ENCODE results near the gene TNS1. TPM values are rescaled to one million over a fixed set of nuclear protein-coding genes. Genes with fewer than 3 reads are reported as not detected.

The TNS1 gene
- total RNA-seq, 1 donor: 116 TPM

DNA sequence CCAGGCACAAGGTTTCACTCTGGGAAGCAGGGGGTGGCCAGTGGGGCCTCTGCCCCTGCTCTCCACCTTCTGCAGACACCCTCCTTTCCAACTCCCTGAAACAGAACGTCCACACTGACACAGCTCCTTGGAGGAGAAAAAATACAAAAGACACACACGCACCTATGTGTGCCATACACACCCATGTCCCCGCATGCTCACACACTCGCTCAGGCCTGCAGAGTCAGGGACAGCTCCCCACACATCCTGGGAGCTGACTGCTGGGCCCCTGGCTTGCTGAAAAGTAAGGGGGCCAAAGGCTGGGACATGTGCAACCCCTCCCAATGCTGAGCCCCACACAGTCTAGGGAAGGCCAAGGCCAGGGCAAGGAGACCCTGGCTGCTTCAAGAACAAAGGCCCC, 200.5 kb downstream of the TNS1 start:
- no peak for DNase-seq (ENCODE audit: low read depth)
- TF ChIP-seq, protein P1, sequence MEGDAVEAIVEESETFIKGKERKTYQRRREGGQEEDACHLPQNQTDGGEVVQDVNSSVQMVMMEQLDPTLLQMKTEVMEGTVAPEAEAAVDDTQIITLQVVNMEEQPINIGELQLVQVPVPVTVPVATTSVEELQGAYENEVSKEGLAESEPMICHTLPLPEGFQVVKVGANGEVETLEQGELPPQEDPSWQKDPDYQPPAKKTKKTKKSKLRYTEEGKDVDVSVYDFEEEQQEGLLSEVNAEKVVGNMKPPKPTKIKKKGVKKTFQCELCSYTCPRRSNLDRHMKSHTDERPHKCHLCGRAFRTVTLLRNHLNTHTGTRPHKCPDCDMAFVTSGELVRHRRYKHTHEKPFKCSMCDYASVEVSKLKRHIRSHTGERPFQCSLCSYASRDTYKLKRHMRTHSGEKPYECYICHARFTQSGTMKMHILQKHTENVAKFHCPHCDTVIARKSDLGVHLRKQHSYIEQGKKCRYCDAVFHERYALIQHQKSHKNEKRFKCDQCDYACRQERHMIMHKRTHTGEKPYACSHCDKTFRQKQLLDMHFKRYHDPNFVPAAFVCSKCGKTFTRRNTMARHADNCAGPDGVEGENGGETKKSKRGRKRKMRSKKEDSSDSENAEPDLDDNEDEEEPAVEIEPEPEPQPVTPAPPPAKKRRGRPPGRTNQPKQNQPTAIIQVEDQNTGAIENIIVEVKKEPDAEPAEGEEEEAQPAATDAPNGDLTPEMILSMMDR (IDR thresholded peaks at IDR 0.05; ENCODE audit: insufficient read depth, low read length): no peak
- no peak overlapping the region for H3K4me3 ChIP-seq (ENCODE audit: low read depth, low read length)

DNA sequence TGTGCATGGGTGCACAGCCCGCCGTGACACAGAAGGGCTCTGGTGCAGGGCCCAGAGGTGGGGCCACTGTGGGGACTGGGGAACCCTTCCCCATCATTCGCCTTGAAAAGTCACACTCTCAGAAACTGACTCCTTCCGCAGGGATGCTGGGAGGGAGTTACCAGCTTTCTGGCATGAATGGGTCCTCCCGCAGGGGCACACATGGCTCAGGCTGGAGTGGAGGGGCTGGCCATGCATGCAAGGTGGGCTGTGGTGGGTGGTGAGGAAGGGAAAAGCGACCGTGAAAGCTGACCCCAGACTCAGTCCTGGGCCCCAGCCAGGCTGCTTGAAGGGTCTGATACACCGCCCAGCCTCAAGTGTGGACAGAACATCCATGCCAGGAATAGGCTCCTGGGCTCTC, 201.1 kb downstream of the TNS1 start:
- no peak for DNase-seq (ENCODE audit: low read depth)
- no peak overlapping the region for H3K4me3 ChIP-seq (ENCODE audit: low read depth, low read length)
- TF ChIP-seq, protein P1 (IDR thresholded peaks at IDR 0.05; ENCODE audit: insufficient read depth, low read length): no peak

DNA sequence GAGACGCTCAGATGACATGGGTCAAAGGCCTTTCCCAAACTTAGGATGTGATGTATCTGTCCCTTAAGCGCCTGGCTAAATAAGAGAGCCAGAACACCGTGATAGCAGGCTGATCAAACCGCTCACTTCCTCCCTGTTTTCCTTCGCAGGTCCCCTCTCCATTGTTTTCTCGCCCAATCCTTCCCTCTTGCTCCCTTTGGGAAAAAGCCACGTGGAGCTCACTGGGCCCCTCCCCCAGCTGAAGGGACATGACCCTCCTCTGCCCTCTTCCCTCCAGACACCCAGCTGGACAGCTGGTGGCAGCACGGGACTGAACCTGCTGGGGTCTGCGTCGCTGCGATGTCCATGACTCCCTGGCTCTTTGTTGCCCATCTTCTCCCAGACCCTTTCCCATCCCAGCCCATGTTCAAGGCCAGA, 201.7 kb downstream of the TNS1 start:
- DNase-seq (ENCODE audit: low read depth): no peak
- no peak overlapping the region for H3K4me3 ChIP-seq (ENCODE audit: low read depth, low read length)
- TF ChIP-seq, protein P1 (IDR thresholded peaks at IDR 0.05; ENCODE audit: insufficient read depth, low read length): no peak

DNA sequence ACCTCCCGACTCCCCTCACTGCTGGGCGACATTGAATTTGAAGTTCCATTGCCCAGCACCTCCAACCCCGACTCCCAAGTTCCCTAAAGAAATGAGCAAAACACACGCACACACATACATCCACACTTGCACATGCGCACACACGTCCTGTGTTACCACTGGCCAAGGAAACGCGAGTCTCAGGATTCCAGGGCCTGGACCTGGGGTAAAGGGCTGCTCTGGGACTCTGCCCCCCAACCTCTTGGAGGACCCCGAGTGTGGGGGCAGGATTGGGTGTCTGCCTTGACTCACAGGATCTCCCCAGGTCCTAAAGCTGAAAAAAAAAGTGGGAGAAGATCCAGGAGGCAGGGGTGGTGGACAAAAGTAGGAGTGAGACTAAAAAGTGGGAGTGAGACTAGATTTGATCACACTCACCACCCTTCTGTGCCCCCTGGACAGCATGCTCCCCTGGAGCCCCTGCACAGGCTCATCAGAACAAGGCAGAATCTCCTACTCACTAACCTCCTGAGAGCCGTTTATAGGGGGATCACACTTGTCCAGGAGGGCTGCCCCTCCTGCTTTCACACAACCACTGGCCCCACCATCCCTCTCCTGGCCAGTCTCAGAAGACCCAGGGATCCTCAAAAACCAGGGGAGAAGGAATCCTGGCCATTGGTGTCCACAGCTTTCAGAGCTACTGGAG, 202.2 kb downstream of the TNS1 start:
- no peak overlapping the region for H3K4me3 ChIP-seq (ENCODE audit: low read depth, low read length)
- DNase-seq (ENCODE audit: low read depth): no peak
- TF ChIP-seq, protein P1 (IDR thresholded peaks at IDR 0.05; ENCODE audit: insufficient read depth, low read length): no peak

DNA sequence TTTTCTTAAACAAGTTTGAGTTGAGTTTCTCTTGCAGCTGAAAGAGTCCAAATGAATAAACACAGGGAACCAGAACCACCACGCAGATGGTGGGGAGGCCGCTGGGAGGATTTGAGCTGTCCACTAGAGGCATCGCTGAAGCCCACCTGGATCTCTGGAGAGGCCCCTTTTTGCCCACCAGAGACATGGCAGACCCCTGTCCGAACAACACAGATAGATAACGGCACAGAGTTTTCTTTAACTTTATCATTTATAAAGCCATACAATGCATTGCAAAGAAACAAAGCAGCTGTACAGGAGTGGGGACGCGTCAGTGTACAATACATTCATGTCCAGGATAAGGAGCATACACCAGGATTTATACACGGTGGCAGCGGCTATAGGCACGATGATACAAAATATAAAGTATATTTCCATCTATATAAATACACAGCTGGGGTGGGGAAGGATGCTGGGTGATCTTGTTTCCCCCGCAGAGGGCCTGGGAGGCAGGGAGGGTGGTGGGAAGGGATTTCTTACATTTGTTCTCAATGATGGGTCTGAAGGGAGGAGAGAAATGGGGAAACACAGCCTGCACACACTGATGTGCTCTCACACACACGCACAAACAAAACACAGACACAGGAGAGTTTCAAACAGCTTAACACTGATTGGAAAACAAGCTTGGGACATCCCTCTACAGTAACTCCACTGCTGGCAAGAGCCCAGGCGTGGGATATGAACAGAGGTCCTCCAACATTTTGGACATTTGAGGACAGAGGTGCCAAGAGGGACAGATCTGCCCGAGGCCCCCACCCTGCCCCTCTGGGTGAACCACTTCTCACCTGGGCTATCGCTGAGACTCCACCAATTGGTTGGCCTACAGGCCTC, 203.0 kb downstream of the TNS1 start:
- TF ChIP-seq, protein P1 (IDR thresholded peaks at IDR 0.05; ENCODE audit: insufficient read depth, low read length): no peak
- no peak for DNase-seq (ENCODE audit: low read depth)

DNA sequence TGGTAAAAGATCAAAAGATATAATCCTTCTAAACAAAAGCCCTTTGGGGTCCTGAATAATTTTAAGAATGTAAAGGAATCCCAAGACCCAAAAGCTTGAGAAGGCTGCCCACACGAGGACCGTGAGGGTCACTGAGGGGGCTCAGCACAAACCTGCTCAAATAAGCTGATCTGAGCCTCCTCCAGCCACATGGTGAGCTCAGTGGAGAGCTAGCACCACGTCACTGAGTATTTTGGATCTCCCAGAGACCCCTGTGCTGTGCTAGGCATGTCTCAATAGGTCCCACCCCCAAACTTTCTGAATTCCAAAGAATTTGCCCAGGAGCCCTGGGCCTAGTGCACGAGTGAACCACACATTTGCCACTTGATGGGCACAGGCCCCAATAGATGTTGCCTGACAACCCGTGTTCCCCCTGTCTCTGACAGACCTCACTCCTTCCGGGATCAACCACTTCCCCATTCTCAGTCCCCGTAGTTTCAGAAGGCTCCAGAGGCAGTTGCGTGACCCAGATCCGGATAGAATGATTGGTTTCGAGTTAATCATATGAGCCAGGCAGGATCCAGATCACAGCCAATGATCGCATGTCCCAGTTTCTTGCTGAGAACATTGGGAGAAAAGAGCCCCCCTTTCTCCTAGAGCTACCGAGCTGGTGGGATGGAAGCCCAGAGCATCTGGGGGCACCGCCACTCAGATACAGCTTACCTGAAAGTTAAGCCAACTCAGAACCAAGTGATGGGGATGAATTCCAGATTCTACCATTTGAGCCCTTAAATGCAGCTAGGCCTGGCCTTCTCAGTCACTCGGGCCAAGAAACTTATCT, 203.8 kb downstream of the TNS1 start:
- TF ChIP-seq, protein P1 (IDR thresholded peaks at IDR 0.05; ENCODE audit: insufficient read depth, low read length): no peak
- H3K4me3 ChIP-seq (ENCODE audit: low read depth, low read length): no peak overlapping the region
- no peak for DNase-seq (ENCODE audit: low read depth)

More for the DNA sequence above, 203.0 kb downstream of the TNS1 start:
- H3K4me3 ChIP-seq (ENCODE audit: low read depth, low read length): no peak overlapping the region

All from fibroblast of the aortic adventitia (primary cell).